HFFc6 (cell line): ENCODE results near the gene CFAP57. TPM values are rescaled to one million over a fixed set of nuclear protein-coding genes. Genes with fewer than 3 reads are reported as not detected.

Experiments
- DNase-seq: peaks from one replicate; pipeline ENCODE4 v3.0.0-alpha.2; 2018
- H3K27ac Mint-ChIP-seq: 2 replicates; pipeline ENCODE4 v1.8.0; 2020; ENCODE audit warnings: mild to moderate bottlenecking, mixed read lengths
- H3K27me3 Mint-ChIP-seq: 2 replicates; pipeline ENCODE4 v1.8.0; 2021; ENCODE audit warnings: mild to moderate bottlenecking, moderate library complexity, mixed read lengths; ENCODE audit not compliant: insufficient read depth
- H3K36me3 Mint-ChIP-seq: 2 replicates; pipeline ENCODE4 v1.8.0; 2021; ENCODE audit warnings: low read depth, mixed read lengths
- H3K4me1 Mint-ChIP-seq: 2 replicates; pipeline ENCODE4 v1.8.0; 2020; ENCODE audit warnings: low read depth, mixed read lengths
- H3K4me3 Mint-ChIP-seq: 2 replicates; pipeline ENCODE4 v1.8.0; 2020; ENCODE audit warnings: mild to moderate bottlenecking, moderate library complexity, mixed read lengths
- H3K9me3 Mint-ChIP-seq: 2 replicates; pipeline ENCODE4 v1.8.0; 2020; ENCODE audit warnings: mild to moderate bottlenecking, mixed read lengths
- total RNA-seq, 6 experiments: library from RNA; stranded (reverse); fragmentation: NEBNext Ultra II Directional; extraction: Animal tissue kit (Norgen Biotek cat#: 25700); gene quantifications; 2 replicates in 1 of 6; 3 replicates in 5 of 6; pipeline ENCODE4 v1.2.3, GENCODE V29; 2021
- TF ChIP-seq, protein P1 (sequence below): fragments of 200-600 bp; sonication (generic); IDR thresholded peaks from 2 replicates; pipeline ENCODE4 v1.5.0; 2021; ENCODE audit warnings: antibody characterized with exemption, mild to moderate bottlenecking

Gene CFAP57
- total RNA-seq, 6 experiments from 2014 or later = 0.14 to 0.75 (median 0.19) TPM

DNA sequence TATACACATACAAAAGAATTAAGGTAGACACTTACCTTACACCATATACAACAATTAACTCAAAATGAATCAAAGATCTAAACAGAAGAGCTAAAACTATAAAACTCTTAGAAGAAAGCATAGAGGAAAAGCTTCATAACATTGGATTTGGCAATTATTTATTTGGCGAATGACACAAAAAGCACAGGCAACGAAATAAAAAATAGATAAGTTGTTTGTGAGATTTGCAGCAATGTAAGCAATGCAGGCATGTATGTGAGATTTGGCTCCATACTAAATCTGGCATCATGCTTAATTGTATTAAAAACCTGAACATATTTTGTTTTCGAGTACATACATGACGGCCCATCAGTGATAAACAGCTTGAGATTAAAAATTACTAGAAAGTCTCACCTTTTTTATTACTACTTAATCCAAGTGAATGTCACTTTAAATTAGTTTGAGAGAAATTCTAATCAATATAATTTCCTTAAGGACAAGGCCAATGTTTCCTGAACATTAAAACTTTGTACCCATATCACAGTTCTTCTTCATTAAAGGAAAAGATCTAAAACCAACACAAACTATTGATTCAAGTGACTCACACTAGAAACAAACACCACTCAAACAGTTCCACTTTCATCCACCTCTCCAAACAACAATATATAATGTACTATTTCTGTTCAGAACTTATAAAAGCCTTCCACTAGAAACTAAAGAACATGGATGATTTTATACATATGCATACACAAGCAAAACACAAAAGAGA, 74.5 kb downstream of the CFAP57 start:
- Mint-ChIP-seq H3K4me3 (no peak overlapping the region), H3K27me3 (peaks cover 15% of the 10 kb centered on the region), H3K9me3 (peaks cover 45% of the 10 kb centered on the region), H3K4me1 (peaks cover 5% of the 10 kb centered on the region), H3K27ac (no peak overlapping the region), H3K36me3 (peaks cover 17% of the 10 kb centered on the region)
- TF ChIP-seq, protein P1, sequence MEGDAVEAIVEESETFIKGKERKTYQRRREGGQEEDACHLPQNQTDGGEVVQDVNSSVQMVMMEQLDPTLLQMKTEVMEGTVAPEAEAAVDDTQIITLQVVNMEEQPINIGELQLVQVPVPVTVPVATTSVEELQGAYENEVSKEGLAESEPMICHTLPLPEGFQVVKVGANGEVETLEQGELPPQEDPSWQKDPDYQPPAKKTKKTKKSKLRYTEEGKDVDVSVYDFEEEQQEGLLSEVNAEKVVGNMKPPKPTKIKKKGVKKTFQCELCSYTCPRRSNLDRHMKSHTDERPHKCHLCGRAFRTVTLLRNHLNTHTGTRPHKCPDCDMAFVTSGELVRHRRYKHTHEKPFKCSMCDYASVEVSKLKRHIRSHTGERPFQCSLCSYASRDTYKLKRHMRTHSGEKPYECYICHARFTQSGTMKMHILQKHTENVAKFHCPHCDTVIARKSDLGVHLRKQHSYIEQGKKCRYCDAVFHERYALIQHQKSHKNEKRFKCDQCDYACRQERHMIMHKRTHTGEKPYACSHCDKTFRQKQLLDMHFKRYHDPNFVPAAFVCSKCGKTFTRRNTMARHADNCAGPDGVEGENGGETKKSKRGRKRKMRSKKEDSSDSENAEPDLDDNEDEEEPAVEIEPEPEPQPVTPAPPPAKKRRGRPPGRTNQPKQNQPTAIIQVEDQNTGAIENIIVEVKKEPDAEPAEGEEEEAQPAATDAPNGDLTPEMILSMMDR = no peak
- DNase-seq = no peak

DNA sequence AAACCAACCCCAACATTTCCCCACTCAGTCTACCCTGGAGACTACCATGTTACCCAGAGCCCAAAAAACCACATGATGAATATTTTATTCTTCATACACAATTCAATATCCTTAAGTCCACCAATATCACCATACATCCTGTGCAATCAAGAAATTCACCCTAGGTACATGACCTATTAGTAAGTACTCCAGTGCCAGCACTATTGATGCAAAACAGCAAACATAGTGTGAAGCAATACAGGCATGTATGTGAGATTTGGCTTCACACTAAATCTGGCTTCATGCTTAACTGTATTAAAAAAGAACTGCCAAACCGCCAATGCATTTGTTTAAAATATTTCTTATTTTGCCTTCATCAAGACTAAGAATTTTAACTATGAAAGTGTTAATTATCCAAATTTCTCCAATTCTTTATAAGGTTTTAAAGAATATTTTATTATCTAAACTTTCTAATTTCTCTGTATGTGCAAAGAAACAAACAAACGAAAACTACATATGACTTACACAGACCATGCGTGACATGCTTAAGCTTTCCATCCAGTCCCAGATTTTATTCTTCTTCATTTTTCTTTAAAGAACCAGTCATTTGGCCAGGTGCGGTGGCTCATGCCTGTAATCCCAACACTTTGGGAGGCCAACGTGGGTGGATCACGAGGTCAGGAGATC, 75.3 kb downstream of the CFAP57 start:
- H3K27ac Mint-ChIP-seq = no peak overlapping the region

DNA sequence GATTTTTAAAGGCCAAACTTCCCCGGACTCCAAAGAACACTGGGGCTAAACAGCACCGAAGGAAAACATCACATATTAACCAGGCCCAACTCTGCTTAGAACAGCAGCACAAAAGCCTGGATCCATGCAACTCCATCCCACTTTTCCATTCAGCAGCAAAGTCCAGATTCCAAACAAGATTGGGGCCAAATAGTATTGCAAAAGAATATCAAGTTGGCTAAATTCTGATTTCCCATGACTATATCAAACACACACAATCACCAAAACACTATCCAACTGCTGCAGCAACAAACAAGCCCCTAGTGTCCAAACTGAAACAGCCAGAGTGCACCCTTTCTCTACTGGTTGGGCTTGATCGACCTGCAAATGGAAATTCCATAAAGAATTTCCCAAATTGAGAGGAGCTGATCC, 78.2 kb downstream of the CFAP57 start:
- TF ChIP-seq, protein P1 = no peak
- Mint-ChIP-seq H3K4me1 (no peaks in the 10 kb centered on the region), H3K27me3 (peaks cover 28% of the 10 kb centered on the region), H3K27ac (no peak overlapping the region), H3K9me3 (peaks cover 43% of the 10 kb centered on the region), H3K36me3 (peaks cover 17% of the 10 kb centered on the region), H3K4me3 (no peak overlapping the region)
- DNase-seq = no peak

More for the DNA sequence above, 75.3 kb downstream of the CFAP57 start:
- TF ChIP-seq, protein P1 = no peak
- Mint-ChIP-seq H3K27me3 (peaks cover 18% of the 10 kb centered on the region), H3K9me3 (peaks cover 45% of the 10 kb centered on the region), H3K4me3 (no peak overlapping the region), H3K36me3 (peaks cover 17% of the 10 kb centered on the region), H3K4me1 (no peaks in the 10 kb centered on the region)
- no peak for DNase-seq

DNA sequence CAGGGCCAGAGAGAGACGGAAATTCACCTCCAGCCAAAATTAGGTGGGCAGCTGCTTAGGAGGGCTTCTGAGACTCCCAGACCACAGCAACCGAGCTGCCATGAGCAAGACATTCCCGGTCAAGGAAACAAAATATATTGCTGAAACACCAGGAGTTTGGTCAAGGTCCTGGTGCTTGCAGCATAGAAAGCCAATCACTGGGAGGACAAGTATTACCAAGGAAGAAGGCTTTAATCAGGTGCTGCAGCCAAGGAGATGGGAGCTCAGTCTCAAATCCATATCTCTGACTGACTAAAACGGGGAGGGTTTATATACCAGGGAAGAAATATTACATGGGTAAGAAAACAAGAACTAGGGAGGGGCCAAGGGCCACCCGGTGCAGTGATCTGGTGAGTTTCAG, 78.9 kb downstream of the CFAP57 start:
- peaks cover 36% of the 10 kb centered on the region for H3K9me3 Mint-ChIP-seq
- DNase-seq = no peak
- no peak overlapping the region for H3K27ac Mint-ChIP-seq
- H3K4me3 Mint-ChIP-seq = no peak overlapping the region
- peaks cover 17% of the 10 kb centered on the region for H3K36me3 Mint-ChIP-seq
- TF ChIP-seq, protein P1 = no peak
- H3K4me1 Mint-ChIP-seq = no peaks in the 10 kb centered on the region
- H3K27me3 Mint-ChIP-seq = peaks cover 31% of the 10 kb centered on the region

DNA sequence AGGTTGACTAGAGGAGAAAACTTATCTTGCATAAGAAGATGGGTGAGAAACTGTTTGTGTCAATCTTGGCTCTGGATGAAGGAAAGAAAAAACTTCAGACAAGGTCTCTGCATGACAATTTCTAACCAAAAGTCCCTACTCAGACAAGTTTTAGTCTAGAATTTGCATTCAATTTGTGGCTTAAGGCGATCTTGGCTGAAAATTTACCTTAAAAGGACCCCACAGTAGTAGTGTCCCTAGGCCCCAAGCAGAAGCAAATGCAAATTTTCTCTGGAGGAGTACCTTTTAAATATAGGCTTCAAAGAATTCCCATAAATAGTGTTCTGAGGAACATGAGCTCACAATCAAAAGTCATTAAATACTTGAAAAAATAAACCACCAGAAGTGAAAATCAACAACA, 80.1 kb downstream of the CFAP57 start:
- Mint-ChIP-seq H3K27me3 (peaks cover 38% of the 10 kb centered on the region), H3K4me1 (no peaks in the 10 kb centered on the region), H3K9me3 (peaks cover 24% of the 10 kb centered on the region), H3K4me3 (no peak overlapping the region), H3K27ac (no peak overlapping the region), H3K36me3 (peaks cover 6% of the 10 kb centered on the region)
- TF ChIP-seq, protein P1 = no peak
- DNase-seq = no peak
